Measurements from ENCODE around the gene GGN. TPM values are rescaled to one million over a fixed set of nuclear protein-coding genes. Genes with fewer than 3 reads are reported as not detected.

GGN gene
- total RNA-seq, 1 experiment from 2014 or later = 1.4 TPM

DNA sequence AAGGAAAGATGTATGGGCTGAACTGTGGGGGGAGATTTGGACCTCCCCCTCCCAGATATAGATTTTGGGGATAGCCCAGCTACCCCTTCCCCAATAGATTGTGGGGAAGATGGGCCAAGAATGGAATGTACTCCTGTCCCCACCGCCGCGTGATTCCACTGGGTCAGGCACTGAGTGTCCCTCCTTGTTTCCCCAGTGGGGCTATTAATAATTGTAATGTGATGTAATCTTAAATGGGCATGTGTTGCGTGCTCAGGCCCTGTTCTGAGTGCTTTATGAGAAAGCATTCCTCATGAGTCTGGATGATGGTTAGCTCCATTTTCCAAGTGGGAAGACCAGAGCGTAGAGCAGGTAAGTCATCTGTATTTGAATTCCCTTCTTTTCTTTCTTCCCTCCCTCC, 12.1 kb downstream of the GGN start:
- no TSS peak for BruUV-seq (replicated peaks)
- peaks cover 44% of the 10 kb centered on the region for H3K36me3 Mint-ChIP-seq (ENCODE audit: insufficient read depth, unreplicated experiment)
- H3K27me3 Mint-ChIP-seq (ENCODE audit: insufficient read depth, unreplicated experiment) = no peaks in the 10 kb centered on the region
- intact Hi-C loops (cut with micrococcal nuclease) = loop anchor here (1.0 kb wide), 1 partner anchor 12 kb away; no protein-coding TSS in a partner anchor
- POLR2A ChIA-PET = interaction anchor here (0.5 to 3.8 kb wide), 14 partner anchors 9 to 661 kb away, joined by 3 to 49 read pairs (median 8); partner anchors contain the start of genes C19orf33, CATSPERG, EIF3K and FAM98C
- H3K4me3 Mint-ChIP-seq (ENCODE audit: unreplicated experiment) = peak overlapping the region; percentile 84
- H3K4me1 Mint-ChIP-seq (ENCODE audit: insufficient read depth, unreplicated experiment) = peaks cover 19% of the 10 kb centered on the region
- no peaks in the 10 kb centered on the region for H3K9me3 Mint-ChIP-seq (ENCODE audit: unreplicated experiment)
- DNase-seq (ENCODE audit: unreplicated experiment) = no peak
- CTCF ChIA-PET = interaction anchor here (0.7 to 1.6 kb wide), 7 partner anchors 9 to 1086 kb away, joined by 3 to 8 read pairs (median 3); partner anchors contain the start of gene FAM98C
- TF ChIP-seq, protein P1, sequence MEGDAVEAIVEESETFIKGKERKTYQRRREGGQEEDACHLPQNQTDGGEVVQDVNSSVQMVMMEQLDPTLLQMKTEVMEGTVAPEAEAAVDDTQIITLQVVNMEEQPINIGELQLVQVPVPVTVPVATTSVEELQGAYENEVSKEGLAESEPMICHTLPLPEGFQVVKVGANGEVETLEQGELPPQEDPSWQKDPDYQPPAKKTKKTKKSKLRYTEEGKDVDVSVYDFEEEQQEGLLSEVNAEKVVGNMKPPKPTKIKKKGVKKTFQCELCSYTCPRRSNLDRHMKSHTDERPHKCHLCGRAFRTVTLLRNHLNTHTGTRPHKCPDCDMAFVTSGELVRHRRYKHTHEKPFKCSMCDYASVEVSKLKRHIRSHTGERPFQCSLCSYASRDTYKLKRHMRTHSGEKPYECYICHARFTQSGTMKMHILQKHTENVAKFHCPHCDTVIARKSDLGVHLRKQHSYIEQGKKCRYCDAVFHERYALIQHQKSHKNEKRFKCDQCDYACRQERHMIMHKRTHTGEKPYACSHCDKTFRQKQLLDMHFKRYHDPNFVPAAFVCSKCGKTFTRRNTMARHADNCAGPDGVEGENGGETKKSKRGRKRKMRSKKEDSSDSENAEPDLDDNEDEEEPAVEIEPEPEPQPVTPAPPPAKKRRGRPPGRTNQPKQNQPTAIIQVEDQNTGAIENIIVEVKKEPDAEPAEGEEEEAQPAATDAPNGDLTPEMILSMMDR (IDR thresholded peaks at IDR 0.05; ENCODE audit: unreplicated experiment) = no peak
- peak overlapping the region; percentile 98 for H3K27ac Mint-ChIP-seq (ENCODE audit: low read depth, unreplicated experiment)

DNA sequence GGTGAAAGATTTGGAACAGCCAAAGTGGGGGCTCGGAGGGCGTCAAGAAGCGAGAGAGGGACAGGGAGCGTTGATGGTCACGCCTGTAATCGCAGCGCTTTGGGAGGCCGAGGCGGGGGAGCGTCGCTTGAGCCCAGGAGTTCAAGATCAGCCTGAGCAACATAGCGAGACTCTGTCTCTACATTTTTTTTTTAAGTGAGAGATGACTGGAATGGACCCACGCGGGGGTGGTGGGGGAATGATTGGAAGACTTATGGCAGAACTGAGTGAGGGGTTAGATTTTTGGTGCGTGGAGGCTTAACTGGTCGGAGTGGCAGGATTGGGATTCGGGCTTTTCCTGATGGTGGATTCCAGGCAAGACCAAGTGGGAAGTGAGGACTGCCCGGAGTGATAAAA, 12.7 kb downstream of the GGN start:
- ChIA-PET CTCF (interaction anchor here (0.7 kb wide), 1 partner anchor 1087 kb away, joined by 3 read pairs; no protein-coding TSS in a partner anchor), POLR2A (interaction anchor here (0.7 to 3.8 kb wide), 21 partner anchors 9 to 478 kb away, joined by 3 to 49 read pairs (median 7); partner anchors contain the start of genes C19orf33, CATSPERG, ECH1 and EIF3K)
- Mint-ChIP-seq H3K4me1 (ENCODE audit: insufficient read depth, unreplicated experiment) (peaks cover 19% of the 10 kb centered on the region), H3K4me3 (ENCODE audit: unreplicated experiment) (peak overlapping the region; percentile 84), H3K36me3 (ENCODE audit: insufficient read depth, unreplicated experiment) (peaks cover 38% of the 10 kb centered on the region), H3K27me3 (ENCODE audit: insufficient read depth, unreplicated experiment) (no peaks in the 10 kb centered on the region), H3K9me3 (ENCODE audit: unreplicated experiment) (no peaks in the 10 kb centered on the region), H3K27ac (ENCODE audit: low read depth, unreplicated experiment) (peak overlapping the region; percentile 98)
- intact Hi-C loops (cut with micrococcal nuclease) = loop anchor here (1.0 kb wide), 1 partner anchor 12 kb away; no protein-coding TSS in a partner anchor
- DNase-seq (ENCODE audit: unreplicated experiment) = no peak
- TF ChIP-seq, protein P1 (IDR thresholded peaks at IDR 0.05; ENCODE audit: unreplicated experiment) = no peak
- BruUV-seq (replicated peaks) = TSS peak; percentile 27

DNA sequence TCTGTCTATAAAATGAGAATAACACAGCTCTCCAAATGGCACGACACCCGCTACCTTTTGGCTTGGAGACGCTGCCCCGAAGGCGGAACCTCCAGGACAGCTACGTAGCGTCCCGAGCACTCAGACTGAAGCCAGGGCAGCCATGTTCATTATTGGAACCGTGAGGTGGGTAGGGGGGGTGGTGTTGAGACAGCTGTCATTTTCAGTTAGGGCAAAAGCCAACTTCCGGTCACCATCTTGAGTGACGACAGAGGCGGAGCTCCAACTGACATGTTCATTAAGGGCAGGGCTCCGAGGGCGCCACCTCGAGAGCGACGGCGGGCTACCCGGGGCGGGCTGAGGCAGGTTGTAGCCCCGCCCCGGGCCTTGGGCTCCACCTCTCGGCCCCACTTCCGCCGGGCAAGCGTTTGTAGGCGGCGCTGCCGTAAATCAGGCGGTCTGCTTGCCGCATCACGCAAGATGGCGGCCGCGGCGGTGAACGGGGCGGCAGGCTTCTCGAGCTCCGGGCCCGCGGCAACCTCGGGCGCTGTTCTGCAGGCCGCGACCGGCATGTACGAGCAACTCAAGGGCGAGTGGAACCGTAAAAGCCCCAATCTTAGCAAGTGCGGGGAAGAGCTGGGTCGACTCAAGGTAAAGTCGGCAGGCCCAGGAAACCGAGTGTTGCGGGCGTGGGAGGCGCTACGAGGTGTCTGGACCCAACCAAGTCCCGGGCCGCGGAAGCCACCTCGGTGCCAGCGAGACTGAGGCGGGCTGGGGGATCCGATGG, 13.3 kb downstream of the GGN start, which contains the start of gene PSMD8:
PSMD8 (plus strand) TSS at position 240 of the 766 bp plus-strand sequence; CDS start at position 271, 31 bp downstream.
- ChIA-PET POLR2A (interaction anchor here (0.6 to 3.8 kb wide), 31 partner anchors 9 to 1061 kb away, joined by 3 to 49 read pairs (median 5); partner anchors contain the start of genes C19orf33, CATSPERG, ECH1 and EIF3K), CTCF (interaction anchor here (0.6 to 1.4 kb wide), 14 partner anchors 17 to 405 kb away, joined by 3 to 12 read pairs (median 4); partner anchors contain the start of genes CATSPERG, FAM98C and KCNK6)
- no TSS peak for BruUV-seq (replicated peaks)
- Mint-ChIP-seq H3K27ac (ENCODE audit: low read depth, unreplicated experiment) (peak within 1 kb of the TSS; percentile 98), H3K36me3 (ENCODE audit: insufficient read depth, unreplicated experiment) (peaks cover 32% of the 10 kb centered on the region), H3K4me1 (ENCODE audit: insufficient read depth, unreplicated experiment) (peaks cover 19% of the 10 kb centered on the region), H3K9me3 (ENCODE audit: unreplicated experiment) (no peaks in the 10 kb centered on the region), H3K27me3 (ENCODE audit: insufficient read depth, unreplicated experiment) (no peaks in the 10 kb centered on the region), H3K4me3 (ENCODE audit: unreplicated experiment) (peak within 1 kb of the TSS; percentile 84)
- TF ChIP-seq, protein P1 (IDR thresholded peaks at IDR 0.05; ENCODE audit: unreplicated experiment) = no peak
- intact Hi-C loops (cut with micrococcal nuclease) = loop anchor here (1.0 kb wide), 2 partner anchors 13 to 38 kb away; no protein-coding TSS in a partner anchor
- peak; percentile 100 for DNase-seq (ENCODE audit: unreplicated experiment)
